AG09309 (cell line): ENCODE measurements around the gene MAML2.

ENCODE experiments used
- DNase-seq: peaks from one replicate; pipeline ENCODE4 v3.0.0-alpha.2; 2010; ENCODE audit warnings: low read depth
- H3K4me3 ChIP-seq: 2 replicates; pipeline ENCODE4 v1.5.1; 2011; ENCODE audit warnings: mild to moderate bottlenecking, low read depth, low read length, moderate library complexity; ENCODE audit not compliant: control insufficient read depth
- TF ChIP-seq, protein P1 (sequence below): IDR thresholded peaks from 2 replicates; pipeline ENCODE4 v1.5.1; 2011; ENCODE audit warnings: mild to moderate bottlenecking, low read depth, low read length, inconsistent platforms; ENCODE audit not compliant: insufficient read depth, control insufficient read depth; ENCODE audit errors: missing control alignments

MAML2 gene

GRCh38 chr11:96260067-96260511, 82.9 kb downstream of the MAML2 start:
- H3K4me3 ChIP-seq = no peak overlapping the region
- TF ChIP-seq, protein P1, sequence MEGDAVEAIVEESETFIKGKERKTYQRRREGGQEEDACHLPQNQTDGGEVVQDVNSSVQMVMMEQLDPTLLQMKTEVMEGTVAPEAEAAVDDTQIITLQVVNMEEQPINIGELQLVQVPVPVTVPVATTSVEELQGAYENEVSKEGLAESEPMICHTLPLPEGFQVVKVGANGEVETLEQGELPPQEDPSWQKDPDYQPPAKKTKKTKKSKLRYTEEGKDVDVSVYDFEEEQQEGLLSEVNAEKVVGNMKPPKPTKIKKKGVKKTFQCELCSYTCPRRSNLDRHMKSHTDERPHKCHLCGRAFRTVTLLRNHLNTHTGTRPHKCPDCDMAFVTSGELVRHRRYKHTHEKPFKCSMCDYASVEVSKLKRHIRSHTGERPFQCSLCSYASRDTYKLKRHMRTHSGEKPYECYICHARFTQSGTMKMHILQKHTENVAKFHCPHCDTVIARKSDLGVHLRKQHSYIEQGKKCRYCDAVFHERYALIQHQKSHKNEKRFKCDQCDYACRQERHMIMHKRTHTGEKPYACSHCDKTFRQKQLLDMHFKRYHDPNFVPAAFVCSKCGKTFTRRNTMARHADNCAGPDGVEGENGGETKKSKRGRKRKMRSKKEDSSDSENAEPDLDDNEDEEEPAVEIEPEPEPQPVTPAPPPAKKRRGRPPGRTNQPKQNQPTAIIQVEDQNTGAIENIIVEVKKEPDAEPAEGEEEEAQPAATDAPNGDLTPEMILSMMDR = no peak
- DNase-seq = no peak

GRCh38 chr11:96259134-96259830, 83.7 kb downstream of the MAML2 start:
- TF ChIP-seq, protein P1 = no peak
- H3K4me3 ChIP-seq = no peak overlapping the region
- DNase-seq = no peak

DNA sequence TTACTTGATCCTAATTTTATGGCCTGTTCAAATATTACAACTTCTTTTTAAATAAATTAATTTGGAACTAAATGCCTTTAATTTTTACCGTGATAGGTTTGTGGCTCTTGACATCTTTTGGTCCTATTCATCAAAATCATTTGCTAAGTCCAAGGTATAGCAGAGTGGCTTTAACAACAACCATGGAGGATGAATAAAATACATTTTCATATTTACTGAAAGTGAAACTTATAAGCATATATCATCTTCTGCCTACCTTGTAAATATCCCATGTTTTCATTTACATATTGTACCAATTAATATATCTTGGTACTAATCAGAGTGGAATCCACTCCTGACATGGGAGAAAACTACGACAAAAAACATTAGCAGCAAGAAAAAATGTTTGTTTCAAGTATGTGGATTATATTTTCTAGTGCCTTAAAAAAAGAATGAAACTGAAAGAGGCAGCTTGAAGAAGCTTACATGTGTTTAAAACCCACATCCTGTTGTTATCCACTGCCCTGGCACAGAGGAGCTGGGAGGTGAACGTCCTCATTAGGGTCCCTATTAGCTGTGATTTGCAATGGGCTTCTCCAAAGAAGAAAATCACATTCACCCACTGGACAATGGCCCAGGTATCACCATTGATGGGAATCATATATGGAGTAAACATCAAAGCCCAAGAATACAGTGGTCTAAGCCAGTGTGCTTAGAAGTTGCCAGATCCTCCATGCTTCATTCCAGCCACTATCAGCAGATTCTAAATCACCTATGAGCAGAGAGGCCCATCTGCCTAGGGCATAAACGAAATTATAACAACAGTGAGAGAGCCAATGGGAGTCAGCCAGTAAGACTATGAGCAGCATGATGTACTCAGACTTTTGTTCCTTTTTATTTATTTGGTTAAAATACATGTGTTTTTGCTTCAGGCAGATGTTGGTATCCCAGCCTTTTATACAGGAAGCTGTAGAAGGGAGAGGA, 84.7 kb downstream of the MAML2 start:
- no peak overlapping the region for H3K4me3 ChIP-seq
- DNase-seq = no peak
- TF ChIP-seq, protein P1 = no peak

DNA sequence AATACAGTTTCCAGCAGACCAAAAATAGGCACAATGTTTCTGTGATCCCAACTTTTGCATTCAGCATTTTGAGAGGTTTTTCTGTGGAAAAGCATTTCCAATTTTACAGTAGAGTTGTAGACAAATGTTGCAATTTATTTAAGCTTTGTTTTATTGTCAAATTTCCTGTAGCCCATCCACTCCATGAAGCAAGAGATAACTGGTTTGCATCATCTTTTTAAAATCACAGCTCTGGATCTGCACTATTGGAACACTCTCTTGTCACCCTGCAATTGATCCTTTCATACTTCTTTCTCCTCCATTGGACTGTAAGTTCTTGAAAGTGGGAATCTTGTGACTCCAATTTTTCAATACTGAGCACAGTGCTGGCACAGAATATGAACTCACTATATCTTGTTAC, 86.0 kb downstream of the MAML2 start:
- no peak for DNase-seq
- TF ChIP-seq, protein P1 = no peak
- H3K4me3 ChIP-seq = no peak overlapping the region

GRCh38 chr11:96256215-96257011, 86.6 kb downstream of the MAML2 start:
- no peak for DNase-seq
- H3K4me3 ChIP-seq = no peak overlapping the region
- TF ChIP-seq, protein P1 = no peak

- no peak for DNase-seq
- H3K4me3 ChIP-seq = no peak overlapping the region
- TF ChIP-seq, protein P1 = no peak
These were observed 88.1 kb downstream of the MAML2 start for GRCh38 chr11:96254854-96255253.
